Measurements from ENCODE around the gene CACNB1. TPM values are rescaled to one million over a fixed set of nuclear protein-coding genes. Genes with fewer than 3 reads are reported as not detected.

Gene CACNB1
- total and polyA plus RNA-seq, 2 of the 4 experiments (the other 2 are of a cell fraction): 2.5 to 8.6 TPM

DNA sequence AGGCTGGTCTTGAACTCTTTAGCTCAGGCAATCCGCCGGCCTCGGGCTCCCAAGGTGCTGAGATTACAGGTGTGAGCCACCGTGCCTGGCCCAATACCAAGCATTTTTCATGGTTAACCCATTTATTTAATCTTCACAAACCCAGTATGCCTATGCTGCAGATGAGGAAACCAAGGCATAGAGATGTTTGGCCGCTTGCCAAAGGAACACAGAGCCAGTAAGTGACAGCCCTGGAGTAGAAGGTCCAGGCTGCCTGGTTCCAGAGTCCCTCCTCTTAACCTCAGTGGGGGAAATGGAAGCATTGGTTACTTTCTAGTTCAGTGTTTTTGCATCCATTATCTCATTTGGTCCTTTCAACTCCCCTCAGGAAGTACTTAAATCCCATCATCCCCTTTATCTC lies 16.2 kb downstream of the CACNB1 start:
- Histone ChIP-seq H3K9ac (ENCODE audit: low read depth, low read length) (no peak overlapping the region), H2AK5ac (ENCODE audit: low read depth, low read length) (no peak overlapping the region), H3K14ac (replicated peaks; ENCODE audit: low read depth, low read length) (no peak overlapping the region), H2BK5ac (ENCODE audit: low read depth, low read length, poor library complexity, severe bottlenecking) (no peak overlapping the region), H3K4me1 (ENCODE audit: control insufficient read depth, insufficient read depth, low read length) (no peaks in the 10 kb centered on the region), H2AK9ac (replicated peaks; ENCODE audit: low read depth, low read length, poor library complexity) (no peak overlapping the region), H4K8ac (ENCODE audit: low read depth in 2 of 2, low read length in 2 of 2) (no peak overlapping the region), H2BK15ac (ENCODE audit: low read depth, low read length) (no peak overlapping the region), H3K23ac (ENCODE audit: low read depth, low read length) (no peak overlapping the region), H2BK20ac (ENCODE audit: low read depth, low read length) (no peak overlapping the region), H2AFZ (replicated peaks; ENCODE audit: low read length, poor library complexity) (no peak overlapping the region), H3K4me3 (ENCODE audit: insufficient read depth, low read depth, low read length) (no peak overlapping the region), H3K4ac (ENCODE audit: low read depth, low read length) (no peak overlapping the region), H3K79me1 (ENCODE audit: low read depth in 1 of 2, low read length in 2 of 2) (0 out of 4 replicates have a peak, but pooled peaks cover 0 to 5% of the 10 kb centered on the region in 2 experiments), H3K56ac (ENCODE audit: extremely low read depth, insufficient read depth, low read length) (no peak overlapping the region), H3K27ac (ENCODE audit: insufficient read depth, low read length) (no peak overlapping the region), H2BK120ac (ENCODE audit: low read depth, low read length) (no peak overlapping the region), H3K18ac (ENCODE audit: low read depth, low read length) (no peak overlapping the region), H3K9me3 (ENCODE audit: control insufficient read depth, insufficient read depth, low read length) (no peaks in the 10 kb centered on the region), H3K9me1 (ENCODE audit: insufficient read depth, low read length) (0 out of 2 replicates have a peak, but pooled peaks cover 1% of the 10 kb centered on the region), H3K27me3 (ENCODE audit: control insufficient read depth, insufficient read depth, low read length) (no peaks in the 10 kb centered on the region), H4K91ac (ENCODE audit: insufficient read depth, low read depth, low read length) (no peak overlapping the region), H3K36me3 (ENCODE audit: control insufficient read depth, insufficient read depth, low read length) (peaks cover 53% of the 10 kb centered on the region), H4K20me1 (ENCODE audit: insufficient read depth, low read length) (peaks cover under 1% of the 10 kb centered on the region; the same call in 1 of the 2 replicates), H3K4me2 (ENCODE audit: low read depth, low read length) (no peak overlapping the region), H4K5ac (ENCODE audit: low read depth, low read length) (no peak overlapping the region)
- DNase-seq (no peak), ATAC-seq (ENCODE audit: low read depth) (no peak)
- ChIA-PET CTCF (no interaction called here), POLR2A (ENCODE audit: unreplicated experiment) (no interaction called here)
- WGBS, 2 experiments (ENCODE audit: extremely low coverage in 2 of 2, insufficient read length in 1 of 2): no CpG with 5 or more reads among the region's 5 CpGs
- intact Hi-C loops (cut with micrococcal nuclease): no loop called here
- TF ChIP-seq MXI1 (IDR thresholded peaks at IDR 0.05; ENCODE audit: borderline replicate concordance, low read depth, low read length) (no peak), MAFK (IDR thresholded peaks at IDR 0.05; ENCODE audit: low read depth, low read length) (no peak), RCOR1 (IDR thresholded peaks at IDR 0.05; ENCODE audit: insufficient replicate concordance, low read length) (no peak), CEBPB (IDR thresholded peaks at IDR 0.05; ENCODE audit: low read depth, low read length) (no peak), NFE2L2 (IDR thresholded peaks at IDR 0.05; ENCODE audit: low read depth, low read length) (no peak), SMC3 (IDR thresholded peaks at IDR 0.05; ENCODE audit: low read depth, low read length) (no peak), RFX5 (IDR thresholded peaks at IDR 0.05; ENCODE audit: low read depth, low read length) (no peak), BHLHE40 (IDR thresholded peaks at IDR 0.05; ENCODE audit: low read depth, low read length) (no peak), FOS (IDR thresholded peaks at IDR 0.05; ENCODE audit: low read depth, low read length) (no peak), RAD21 (IDR thresholded peaks at IDR 0.05; ENCODE audit: low read length) (no peak), MAZ (IDR thresholded peaks at IDR 0.05; ENCODE audit: borderline replicate concordance, low read depth, low read length) (no peak), POLR2A (IDR thresholded peaks at IDR 0.05; ENCODE audit: low read depth, low read length) (no peak), CHD1 (IDR thresholded peaks at IDR 0.05; ENCODE audit: low read depth, low read length) (no peak)
- TF ChIP-seq, protein P1, sequence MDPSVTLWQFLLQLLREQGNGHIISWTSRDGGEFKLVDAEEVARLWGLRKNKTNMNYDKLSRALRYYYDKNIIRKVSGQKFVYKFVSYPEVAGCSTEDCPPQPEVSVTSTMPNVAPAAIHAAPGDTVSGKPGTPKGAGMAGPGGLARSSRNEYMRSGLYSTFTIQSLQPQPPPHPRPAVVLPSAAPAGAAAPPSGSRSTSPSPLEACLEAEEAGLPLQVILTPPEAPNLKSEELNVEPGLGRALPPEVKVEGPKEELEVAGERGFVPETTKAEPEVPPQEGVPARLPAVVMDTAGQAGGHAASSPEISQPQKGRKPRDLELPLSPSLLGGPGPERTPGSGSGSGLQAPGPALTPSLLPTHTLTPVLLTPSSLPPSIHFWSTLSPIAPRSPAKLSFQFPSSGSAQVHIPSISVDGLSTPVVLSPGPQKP (IDR thresholded peaks at IDR 0.05; ENCODE audit: borderline replicate concordance, low read depth, low read length): no peak
- TF ChIP-seq, protein P2, sequence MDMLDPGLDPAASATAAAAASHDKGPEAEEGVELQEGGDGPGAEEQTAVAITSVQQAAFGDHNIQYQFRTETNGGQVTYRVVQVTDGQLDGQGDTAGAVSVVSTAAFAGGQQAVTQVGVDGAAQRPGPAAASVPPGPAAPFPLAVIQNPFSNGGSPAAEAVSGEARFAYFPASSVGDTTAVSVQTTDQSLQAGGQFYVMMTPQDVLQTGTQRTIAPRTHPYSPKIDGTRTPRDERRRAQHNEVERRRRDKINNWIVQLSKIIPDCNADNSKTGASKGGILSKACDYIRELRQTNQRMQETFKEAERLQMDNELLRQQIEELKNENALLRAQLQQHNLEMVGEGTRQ (IDR thresholded peaks at IDR 0.05; ENCODE audit: low read depth, low read length): no peak
- TF ChIP-seq, protein P3, sequence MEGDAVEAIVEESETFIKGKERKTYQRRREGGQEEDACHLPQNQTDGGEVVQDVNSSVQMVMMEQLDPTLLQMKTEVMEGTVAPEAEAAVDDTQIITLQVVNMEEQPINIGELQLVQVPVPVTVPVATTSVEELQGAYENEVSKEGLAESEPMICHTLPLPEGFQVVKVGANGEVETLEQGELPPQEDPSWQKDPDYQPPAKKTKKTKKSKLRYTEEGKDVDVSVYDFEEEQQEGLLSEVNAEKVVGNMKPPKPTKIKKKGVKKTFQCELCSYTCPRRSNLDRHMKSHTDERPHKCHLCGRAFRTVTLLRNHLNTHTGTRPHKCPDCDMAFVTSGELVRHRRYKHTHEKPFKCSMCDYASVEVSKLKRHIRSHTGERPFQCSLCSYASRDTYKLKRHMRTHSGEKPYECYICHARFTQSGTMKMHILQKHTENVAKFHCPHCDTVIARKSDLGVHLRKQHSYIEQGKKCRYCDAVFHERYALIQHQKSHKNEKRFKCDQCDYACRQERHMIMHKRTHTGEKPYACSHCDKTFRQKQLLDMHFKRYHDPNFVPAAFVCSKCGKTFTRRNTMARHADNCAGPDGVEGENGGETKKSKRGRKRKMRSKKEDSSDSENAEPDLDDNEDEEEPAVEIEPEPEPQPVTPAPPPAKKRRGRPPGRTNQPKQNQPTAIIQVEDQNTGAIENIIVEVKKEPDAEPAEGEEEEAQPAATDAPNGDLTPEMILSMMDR (conservative IDR thresholded peaks at IDR 0.05; ENCODE audit: low read depth, low read length): no peak
- BruUV-seq (replicated peaks): no TSS peak
- in situ Hi-C loops (cut with MboI; ENCODE audit: low sequenced_read_pairs): no loop called here
- dilution Hi-C loops (cut with HindIII; ENCODE audit: low sequenced_read_pairs, unreplicated experiment): no loop called here

Data from IMR-90 (cell line).